ENCODE data around the gene BATF.

- TF ChIP-seq REST (IDR thresholded peaks at IDR 0.05; ENCODE audit: insufficient read depth in 1 of 2, low read depth in 2 of 2, low read length in 1 of 2) (no peak), CTCF (IDR thresholded peaks at IDR 0.05) (no peak), POLR2AphosphoS5 (IDR thresholded peaks at IDR 0.05; ENCODE audit: low read depth, low read length) (no peak), SIN3A (IDR thresholded peaks at IDR 0.05; ENCODE audit: borderline replicate concordance, insufficient read depth, low read depth, low read length) (no peak)
Observed at GRCh38 chr14:75543253-75543652, 21.0 kb downstream of the BATF start.
